HG02938 (cell line): ENCODE measurements around the gene NLRC5.
"Not testable (repeated sequence)": the region's sequence is repeated elsewhere in the genome, so short reads cannot be mapped to it uniquely, and the experiment has no call there.

Experiments used
- ATAC-seq: cut with Tn5 transposase; IDR thresholded peaks from one replicate; pipeline ENCODE4 v1.9.1; 2021; ENCODE audit warnings: mild to moderate bottlenecking, moderate library complexity; ENCODE audit not compliant: unreplicated experiment

Gene NLRC5

GRCh38 chr16:57098188-57098841 lies 109.0 kb downstream of the NLRC5 start:
- no peak for ATAC-seq

- not testable (repeated sequence) for ATAC-seq
Observed at GRCh38 chr16:57099965-57100364, 110.6 kb downstream of the NLRC5 start.

- ATAC-seq, result no peak
Observed at GRCh38 chr16:57100445-57100844, 111.1 kb downstream of the NLRC5 start.

- ATAC-seq, result no peak
Observed at GRCh38 chr16:57102888-57103851, 113.8 kb downstream of the NLRC5 start.

- no peak for ATAC-seq
Observed at GRCh38 chr16:57104706-57105105, 115.3 kb downstream of the NLRC5 start.

GRCh38 chr16:57105184-57105583 lies 115.8 kb downstream of the NLRC5 start:
- ATAC-seq, result no peak

GRCh38 chr16:57106767-57107166 lies 117.4 kb downstream of the NLRC5 start:
- no peak for ATAC-seq

GRCh38 chr16:57107321-57107922 lies 118.1 kb downstream of the NLRC5 start:
- no peak for ATAC-seq

GRCh38 chr16:57108432-57108831 lies 119.1 kb downstream of the NLRC5 start:
- ATAC-seq, result no peak

- ATAC-seq, result not testable (repeated sequence)
Observed at GRCh38 chr16:57109259-57110105, 120.1 kb downstream of the NLRC5 start.

- ATAC-seq, result no peak
Observed at GRCh38 chr16:57110937-57111336, 121.6 kb downstream of the NLRC5 start.

- ATAC-seq, result no peak
Observed at GRCh38 chr16:57111420-57111819, 122.1 kb downstream of the NLRC5 start.

- no peak for ATAC-seq
Observed at GRCh38 chr16:57112403-57113041, 123.2 kb downstream of the NLRC5 start.

- ATAC-seq, result no peak
Observed at GRCh38 chr16:57113042-57113453, 123.7 kb downstream of the NLRC5 start.

- ATAC-seq, result no peak
Observed at GRCh38 chr16:57113664-57114063, 124.3 kb downstream of the NLRC5 start.

- no peak for ATAC-seq
Observed at GRCh38 chr16:57115168-57115513, 125.8 kb downstream of the NLRC5 start.

GRCh38 chr16:57115514-57116182 lies 126.3 kb downstream of the NLRC5 start:
- no peak for ATAC-seq

- ATAC-seq, result no peak
Observed at GRCh38 chr16:57118461-57119084, 129.2 kb downstream of the NLRC5 start.

GRCh38 chr16:57123216-57123973 lies 134.0 kb downstream of the NLRC5 start:
- no peak for ATAC-seq
